ENCODE measurements around the gene DHFR. TPM values are rescaled to one million over a fixed set of nuclear protein-coding genes. Genes with fewer than 3 reads are reported as not detected.

The DHFR gene
- total and polyA plus RNA-seq, 9 of the 15 experiments (the other 6 are each of a cell fraction or from before 2014, with no cell fraction given) = 45.6 to 176 (median 97.7) TPM

GRCh38 chr5:80577707-80578106, 77.1 kb downstream of the DHFR start:
- ATAC-seq = no peak
- POLR2A ChIA-PET = no interaction called here
- Histone ChIP-seq H3K4me1 (replicated peaks in 1 of 2; ENCODE audit: control insufficient read depth in 2 of 2, insufficient read depth in 2 of 2, low read length in 2 of 2) (no peaks in the 10 kb centered on the region), H3K4me2 (ENCODE audit: insufficient read depth, low read length) (no peak overlapping the region), H3K36me3 (ENCODE audit: control insufficient read depth, insufficient read depth, low read length) (no peaks in the 10 kb centered on the region), H3K79me2 (ENCODE audit: control insufficient read depth, insufficient read depth, low read length) (no peaks in the 10 kb centered on the region), H2AFZ (ENCODE audit: low read depth, low read length) (no peak overlapping the region), H3K9ac (ENCODE audit: insufficient read depth in 1 of 2, low read depth in 2 of 2, low read length in 2 of 2) (no peak overlapping the region), H3K27me3 (ENCODE audit: control insufficient read depth in 2 of 2, insufficient read depth in 2 of 2, low read length in 2 of 2) (peaks cover 12 to 24% of the 10 kb centered on the region in 2 experiments; a peak in 4 of 5 replicates), H4K20me1 (replicated peaks; ENCODE audit: control insufficient read depth, insufficient read depth, low read length) (no peaks in the 10 kb centered on the region), H3K9me3 (replicated peaks; ENCODE audit: control insufficient read depth, insufficient read depth, low read depth, low read length) (no peaks in the 10 kb centered on the region), H3K4me3 (no peak overlapping the region), H3K9me1 (ENCODE audit: control insufficient read depth, insufficient read depth, low read length) (no peaks in the 10 kb centered on the region), H3K27ac (ENCODE audit: extremely low read depth, low read depth, low read length) (no peak overlapping the region)
- WGBS (ENCODE audit: insufficient coverage, low coverage, missing lambda C conversion rate) = 0% methylated on average over 5 of the region's 5 CpGs
- no TSS peak for BruUV-seq (replicated peaks)
- no peak for DNase-seq (ENCODE audit: extremely low read depth in 1 of 4, low spot score in 3 of 4)
- in situ Hi-C loops (cut with MboI) = no loop called here
- intact Hi-C loops (cut with micrococcal nuclease) = no loop called here
- FAIRE-seq = no peak
- CTCF ChIA-PET (ENCODE audit: low intra/inter-chr PET ratio) = no interaction called here
- no peak for TF ChIP-seq BRF1 (IDR thresholded peaks at IDR 0.05; ENCODE audit: borderline replicate concordance, extremely low read depth, insufficient read length)
- TF ChIP-seq ZFPM2 (CRISPR knock-in tag; IDR thresholded peaks at IDR 0.05) = no peak
- no peak for TF ChIP-seq ZNF644 (tag; IDR thresholded peaks at IDR 0.05; ENCODE audit: low read depth)
- TF ChIP-seq RBM15 (IDR thresholded peaks at IDR 0.05; ENCODE audit: insufficient read depth, low read length) = no peak
- TF ChIP-seq, protein P1, sequence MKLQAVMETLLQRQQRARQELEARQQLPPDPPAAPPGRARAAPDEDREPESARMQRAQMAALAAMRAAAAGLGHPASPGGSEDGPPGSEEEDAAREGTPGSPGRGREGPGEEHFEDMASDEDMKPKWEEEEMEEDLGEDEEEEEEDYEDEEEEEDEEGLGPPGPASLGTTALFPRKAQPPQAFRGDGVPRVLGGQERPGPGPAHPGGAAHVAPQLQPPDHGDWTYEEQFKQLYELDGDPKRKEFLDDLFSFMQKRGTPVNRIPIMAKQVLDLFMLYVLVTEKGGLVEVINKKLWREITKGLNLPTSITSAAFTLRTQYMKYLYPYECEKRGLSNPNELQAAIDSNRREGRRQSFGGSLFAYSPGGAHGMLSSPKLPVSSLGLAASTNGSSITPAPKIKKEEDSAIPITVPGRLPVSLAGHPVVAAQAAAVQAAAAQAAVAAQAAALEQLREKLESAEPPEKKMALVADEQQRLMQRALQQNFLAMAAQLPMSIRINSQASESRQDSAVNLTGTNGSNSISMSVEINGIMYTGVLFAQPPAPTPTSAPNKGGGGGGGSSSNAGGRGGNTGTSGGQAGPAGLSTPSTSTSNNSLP (IDR thresholded peaks at IDR 0.05; ENCODE audit: borderline replicate concordance, low read depth, low read length) = no peak
- no peak for TF ChIP-seq HOXB6 (CRISPR knock-in tag; IDR thresholded peaks at IDR 0.05; ENCODE audit: borderline replicate concordance)
- TF ChIP-seq, protein P2, sequence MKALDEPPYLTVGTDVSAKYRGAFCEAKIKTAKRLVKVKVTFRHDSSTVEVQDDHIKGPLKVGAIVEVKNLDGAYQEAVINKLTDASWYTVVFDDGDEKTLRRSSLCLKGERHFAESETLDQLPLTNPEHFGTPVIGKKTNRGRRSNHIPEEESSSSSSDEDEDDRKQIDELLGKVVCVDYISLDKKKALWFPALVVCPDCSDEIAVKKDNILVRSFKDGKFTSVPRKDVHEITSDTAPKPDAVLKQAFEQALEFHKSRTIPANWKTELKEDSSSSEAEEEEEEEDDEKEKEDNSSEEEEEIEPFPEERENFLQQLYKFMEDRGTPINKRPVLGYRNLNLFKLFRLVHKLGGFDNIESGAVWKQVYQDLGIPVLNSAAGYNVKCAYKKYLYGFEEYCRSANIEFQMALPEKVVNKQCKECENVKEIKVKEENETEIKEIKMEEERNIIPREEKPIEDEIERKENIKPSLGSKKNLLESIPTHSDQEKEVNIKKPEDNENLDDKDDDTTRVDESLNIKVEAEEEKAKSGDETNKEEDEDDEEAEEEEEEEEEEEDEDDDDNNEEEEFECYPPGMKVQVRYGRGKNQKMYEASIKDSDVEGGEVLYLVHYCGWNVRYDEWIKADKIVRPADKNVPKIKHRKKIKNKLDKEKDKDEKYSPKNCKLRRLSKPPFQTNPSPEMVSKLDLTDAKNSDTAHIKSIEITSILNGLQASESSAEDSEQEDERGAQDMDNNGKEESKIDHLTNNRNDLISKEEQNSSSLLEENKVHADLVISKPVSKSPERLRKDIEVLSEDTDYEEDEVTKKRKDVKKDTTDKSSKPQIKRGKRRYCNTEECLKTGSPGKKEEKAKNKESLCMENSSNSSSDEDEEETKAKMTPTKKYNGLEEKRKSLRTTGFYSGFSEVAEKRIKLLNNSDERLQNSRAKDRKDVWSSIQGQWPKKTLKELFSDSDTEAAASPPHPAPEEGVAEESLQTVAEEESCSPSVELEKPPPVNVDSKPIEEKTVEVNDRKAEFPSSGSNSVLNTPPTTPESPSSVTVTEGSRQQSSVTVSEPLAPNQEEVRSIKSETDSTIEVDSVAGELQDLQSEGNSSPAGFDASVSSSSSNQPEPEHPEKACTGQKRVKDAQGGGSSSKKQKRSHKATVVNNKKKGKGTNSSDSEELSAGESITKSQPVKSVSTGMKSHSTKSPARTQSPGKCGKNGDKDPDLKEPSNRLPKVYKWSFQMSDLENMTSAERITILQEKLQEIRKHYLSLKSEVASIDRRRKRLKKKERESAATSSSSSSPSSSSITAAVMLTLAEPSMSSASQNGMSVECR (CRISPR knock-in tag; IDR thresholded peaks at IDR 0.05) = no peak
- no peak for TF ChIP-seq TAF15 (IDR thresholded peaks at IDR 0.05; ENCODE audit: low read depth, low read length)
- TF ChIP-seq FOS (IDR thresholded peaks at IDR 0.05; ENCODE audit: extremely low read depth, insufficient read length) = no peak
- TF ChIP-seq KLF10 (CRISPR knock-in tag; IDR thresholded peaks at IDR 0.05) = no peak
- TF ChIP-seq THRAP3 (IDR thresholded peaks at IDR 0.05; ENCODE audit: borderline replicate concordance) = no peak
- TF ChIP-seq CXXC5 (CRISPR knock-in tag; IDR thresholded peaks at IDR 0.05) = no peak
- no peak for TF ChIP-seq GABPB1 (CRISPR knock-in tag; IDR thresholded peaks at IDR 0.05)
- no peak for TF ChIP-seq FOXA1 (IDR thresholded peaks at IDR 0.05; ENCODE audit: borderline replicate concordance)
- TF ChIP-seq MIER1 (IDR thresholded peaks at IDR 0.05; ENCODE audit: low read depth) = no peak
- TF ChIP-seq ERF (CRISPR knock-in tag; IDR thresholded peaks at IDR 0.05) = no peak
- TF ChIP-seq ZBTB12 (CRISPR knock-in tag; IDR thresholded peaks at IDR 0.05) = no peak
- no peak for TF ChIP-seq SMAD3 (CRISPR knock-in tag; conservative IDR thresholded peaks at IDR 0.05)
